ENCODE results near the gene MINDY3.
"Not testable (repeated sequence)": the region's sequence is repeated elsewhere in the genome, so short reads cannot be mapped to it uniquely, and the experiment has no call there.

The MINDY3 gene

DNA sequence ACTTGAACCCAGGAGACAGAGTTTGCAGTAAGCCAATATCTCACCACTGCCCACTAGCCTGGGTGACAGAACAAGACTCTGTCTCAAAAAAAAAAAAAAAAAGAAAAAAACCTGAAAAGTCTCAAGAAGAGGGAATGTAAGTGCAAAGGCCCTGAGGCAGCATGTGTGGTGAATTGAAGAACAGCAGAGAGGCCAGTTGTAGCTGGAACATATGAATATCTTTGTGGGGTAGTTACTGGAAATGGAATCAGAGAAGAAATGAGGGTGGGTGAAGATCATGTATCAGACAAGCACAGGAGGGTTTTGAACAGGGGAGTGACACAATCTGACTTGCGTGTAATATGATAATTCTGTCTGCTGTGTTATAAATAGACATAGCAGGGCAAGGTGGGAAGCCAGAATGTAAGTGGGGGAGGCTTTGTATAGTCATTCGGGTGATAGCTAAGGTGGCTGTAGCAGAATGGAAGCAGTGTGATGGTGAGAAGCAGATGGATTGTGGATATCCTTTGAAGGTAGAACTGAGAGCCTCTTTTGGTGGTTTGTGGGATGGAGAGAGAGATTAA, 95.3 kb downstream of the MINDY3 start:
- DNase-seq: no peak

DNA sequence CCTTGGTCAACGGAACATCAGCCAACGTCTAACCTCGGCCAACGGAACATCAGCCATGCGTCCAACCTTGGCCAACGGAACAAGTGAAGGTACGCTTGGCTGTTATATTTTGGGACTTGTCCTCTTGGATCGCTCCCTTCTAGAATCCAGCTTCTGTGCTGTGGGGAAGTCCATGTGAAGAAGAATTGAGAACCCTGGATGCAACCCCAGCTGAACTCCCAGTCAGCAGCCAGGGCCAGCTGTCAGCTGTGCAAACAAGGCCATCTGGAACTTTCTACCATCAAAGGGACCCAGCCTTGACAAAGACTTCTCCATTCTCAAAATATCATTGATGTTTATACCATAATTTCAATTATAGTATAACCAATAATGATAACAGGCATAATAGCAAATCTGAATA, 97.3 kb downstream of the MINDY3 start:
- no peak for DNase-seq

DNA sequence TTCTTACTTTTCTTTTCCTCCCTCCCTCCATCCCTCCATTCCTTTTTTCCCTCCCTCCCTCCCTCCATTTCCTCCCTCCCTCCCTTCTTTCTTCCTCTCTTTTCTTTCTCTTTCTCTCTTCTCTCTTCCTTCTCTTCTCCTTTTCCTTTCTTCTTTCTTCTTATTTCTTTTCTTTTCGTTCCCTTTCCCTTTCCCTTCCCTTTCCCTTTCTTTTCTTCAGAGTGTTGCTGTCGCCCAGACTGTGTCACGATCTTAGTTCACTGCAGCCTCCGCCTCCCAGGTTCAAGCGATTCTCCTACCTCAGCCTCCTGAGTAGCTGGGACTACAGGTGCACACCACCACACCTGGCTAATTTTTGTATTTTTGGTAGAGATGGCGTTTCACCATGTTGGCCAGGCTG, 98.1 kb downstream of the MINDY3 start:
- DNase-seq: not testable (repeated sequence)

DNA sequence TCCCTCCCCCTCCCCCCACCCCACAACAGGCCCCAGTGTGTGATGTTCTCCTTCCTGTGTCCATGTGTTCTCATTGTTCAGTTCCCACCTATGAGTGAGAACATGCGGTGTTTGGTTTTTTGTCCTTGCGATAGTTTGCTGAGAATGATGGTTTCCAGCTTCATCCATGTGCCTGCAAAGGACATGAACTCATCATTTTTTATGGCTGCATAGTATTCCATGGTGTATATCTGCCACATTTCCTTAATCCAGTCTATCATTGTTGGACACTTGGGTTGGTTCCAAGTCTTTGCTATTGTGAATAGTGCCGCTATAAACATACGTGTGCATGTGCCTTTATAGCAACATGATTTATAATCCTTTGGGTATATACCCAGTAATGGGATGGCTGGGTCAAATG, 99.1 kb downstream of the MINDY3 start:
- DNase-seq: not testable (repeated sequence)

DNA sequence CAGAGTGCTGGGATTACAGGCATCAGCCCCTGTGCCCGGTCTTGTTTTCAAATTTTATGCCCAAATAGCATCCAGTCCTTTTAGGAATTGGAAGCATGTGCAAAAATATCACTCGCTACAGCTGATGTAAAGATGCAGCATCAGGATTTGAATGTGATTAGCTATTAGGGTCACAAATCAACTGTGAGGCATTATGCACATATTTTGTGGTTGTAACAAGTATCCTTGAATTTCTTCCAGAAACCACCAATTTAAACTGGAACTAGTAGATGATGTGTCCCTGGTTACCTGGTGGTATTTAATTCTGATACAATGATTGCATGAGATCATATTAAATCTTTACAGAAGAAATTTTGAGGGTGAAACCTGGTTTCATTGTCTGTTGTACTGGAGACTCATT, 99.6 kb downstream of the MINDY3 start:
- DNase-seq: no peak

DNA sequence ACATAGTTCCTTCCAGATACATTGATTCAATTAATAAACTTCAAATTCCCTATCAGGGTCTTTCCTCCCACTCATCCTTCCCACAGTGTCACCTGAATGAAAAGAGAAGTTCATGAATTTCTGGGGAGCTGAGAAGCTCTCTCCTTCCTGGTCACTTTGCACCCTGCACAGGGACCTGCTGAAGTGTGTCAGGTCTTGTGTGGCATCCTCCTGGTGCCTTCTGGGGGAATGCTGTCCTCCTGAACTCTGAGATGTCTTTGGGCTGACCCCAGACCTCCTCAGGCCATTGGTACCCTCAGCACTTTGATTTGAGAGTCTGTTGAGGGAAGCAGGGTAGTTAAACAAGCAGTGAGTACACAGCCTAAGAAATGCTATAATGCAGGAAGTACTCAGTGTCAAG, 101.0 kb downstream of the MINDY3 start:
- DNase-seq: no peak

DNA sequence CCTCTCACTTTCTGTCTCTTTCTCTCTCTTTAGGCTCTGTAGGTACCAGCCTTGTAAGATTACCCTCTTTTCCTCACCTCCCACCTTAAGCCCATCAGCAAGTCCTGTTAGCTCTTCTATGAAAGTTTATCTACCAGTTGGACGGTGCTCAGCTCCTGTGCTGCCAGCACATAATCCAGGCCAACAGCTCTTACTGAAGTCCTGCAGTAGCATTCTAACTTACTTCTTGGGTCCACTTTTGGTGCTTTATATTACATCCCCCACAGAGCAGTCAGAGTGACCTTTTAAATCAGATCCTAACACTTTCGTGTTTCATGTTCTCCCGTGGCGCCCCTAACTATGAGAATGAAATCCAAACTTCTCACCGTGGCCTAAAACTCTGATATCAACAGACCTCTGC, 101.7 kb downstream of the MINDY3 start:
- DNase-seq: no peak

DNA sequence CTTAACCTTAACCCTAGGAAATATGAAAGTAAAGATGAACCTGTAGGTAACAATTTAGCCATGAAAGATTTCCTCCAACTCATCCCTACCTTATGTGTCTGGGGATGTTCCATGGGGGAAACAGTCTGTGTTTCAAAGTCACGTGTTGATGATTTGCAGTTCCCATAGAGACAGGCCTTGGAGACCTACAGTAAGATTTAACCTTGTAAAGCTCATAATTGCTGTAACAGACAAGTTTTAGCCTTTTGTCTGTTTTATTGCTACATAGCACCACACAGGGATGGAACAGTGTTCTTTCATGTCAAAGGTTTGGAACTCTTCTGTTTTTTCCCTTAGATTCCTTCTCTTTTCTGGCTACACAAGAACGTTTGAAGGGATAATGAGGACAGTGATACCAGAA, 105.4 kb downstream of the MINDY3 start:
- DNase-seq: no peak

DNA sequence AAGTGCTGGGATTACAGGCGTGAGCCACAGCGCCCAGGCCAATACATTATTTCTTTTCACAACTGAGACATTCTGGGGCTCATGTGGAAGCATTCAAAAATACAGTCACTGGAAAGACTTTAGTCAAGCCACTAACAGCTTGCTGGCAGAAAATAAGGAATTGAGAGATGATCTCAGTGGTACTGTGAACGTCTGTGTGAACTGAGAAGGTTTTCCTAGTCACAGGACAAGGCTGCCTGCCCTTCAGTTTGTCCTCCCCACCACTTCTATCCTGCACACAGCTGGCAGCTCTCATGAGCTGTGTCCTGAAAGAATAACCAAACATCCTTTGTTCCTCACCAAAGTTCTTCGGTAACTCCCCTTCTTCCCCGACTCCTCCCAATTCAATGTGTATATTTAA, 109.3 kb downstream of the MINDY3 start:
- DNase-seq: no peak

DNA sequence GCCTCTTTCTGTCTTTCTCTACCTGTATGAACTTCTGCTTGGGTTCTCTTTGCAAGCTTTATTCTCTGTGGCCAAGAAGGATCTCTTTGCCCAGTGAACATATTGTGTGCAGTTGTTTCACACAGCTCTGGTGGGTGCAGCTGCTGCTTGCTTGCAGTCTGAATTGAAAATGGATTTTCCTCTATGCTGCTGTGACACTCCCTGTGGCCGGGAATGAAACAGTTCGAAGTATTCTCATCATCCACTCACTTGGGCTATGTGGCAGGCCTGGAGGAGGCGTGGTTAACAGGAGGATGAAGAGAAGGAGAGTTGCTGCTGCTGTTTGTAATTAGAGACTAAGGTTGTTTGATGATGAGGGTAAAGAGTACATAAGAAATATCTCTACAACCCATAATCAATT, 112.2 kb downstream of the MINDY3 start:
- DNase-seq: no peak

DNA sequence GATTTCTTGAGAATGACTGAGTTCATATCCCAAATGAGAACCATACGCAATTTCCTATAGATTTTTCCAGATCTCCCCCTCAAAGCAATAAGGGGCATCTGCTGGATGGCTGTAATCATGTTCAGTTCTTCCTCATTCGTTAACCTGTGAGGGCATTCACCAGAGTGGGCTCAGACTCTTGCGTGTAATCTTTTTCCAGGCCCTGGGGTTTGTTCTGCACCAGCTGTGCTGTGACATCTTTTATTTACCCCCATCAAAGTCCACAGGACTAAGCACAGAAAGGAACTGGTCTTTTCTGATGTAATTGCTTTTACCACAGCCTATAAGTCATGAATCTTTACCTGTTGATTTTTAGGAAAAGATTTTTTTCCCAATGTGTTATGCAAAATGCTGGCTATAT, 112.7 kb downstream of the MINDY3 start:
- no peak for DNase-seq

DNA sequence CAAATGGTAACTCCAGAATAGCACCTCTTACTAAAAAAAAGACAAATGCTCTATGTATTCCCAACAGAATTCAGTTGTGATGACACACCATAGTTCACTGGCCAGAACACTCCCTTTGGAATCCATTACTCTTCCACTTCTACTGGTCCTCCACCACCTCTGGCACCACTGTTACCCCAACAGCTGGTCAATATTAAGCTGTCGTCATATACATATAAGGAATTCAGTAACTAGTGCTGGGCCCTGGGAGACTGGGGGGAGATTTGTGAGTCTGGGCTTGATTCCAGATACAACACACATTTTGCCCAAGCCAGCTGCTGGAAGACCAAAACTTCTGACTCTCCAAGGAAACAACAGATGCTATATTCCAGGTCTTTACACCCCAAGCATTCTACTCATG, 114.6 kb downstream of the MINDY3 start:
- DNase-seq: no peak

DNA sequence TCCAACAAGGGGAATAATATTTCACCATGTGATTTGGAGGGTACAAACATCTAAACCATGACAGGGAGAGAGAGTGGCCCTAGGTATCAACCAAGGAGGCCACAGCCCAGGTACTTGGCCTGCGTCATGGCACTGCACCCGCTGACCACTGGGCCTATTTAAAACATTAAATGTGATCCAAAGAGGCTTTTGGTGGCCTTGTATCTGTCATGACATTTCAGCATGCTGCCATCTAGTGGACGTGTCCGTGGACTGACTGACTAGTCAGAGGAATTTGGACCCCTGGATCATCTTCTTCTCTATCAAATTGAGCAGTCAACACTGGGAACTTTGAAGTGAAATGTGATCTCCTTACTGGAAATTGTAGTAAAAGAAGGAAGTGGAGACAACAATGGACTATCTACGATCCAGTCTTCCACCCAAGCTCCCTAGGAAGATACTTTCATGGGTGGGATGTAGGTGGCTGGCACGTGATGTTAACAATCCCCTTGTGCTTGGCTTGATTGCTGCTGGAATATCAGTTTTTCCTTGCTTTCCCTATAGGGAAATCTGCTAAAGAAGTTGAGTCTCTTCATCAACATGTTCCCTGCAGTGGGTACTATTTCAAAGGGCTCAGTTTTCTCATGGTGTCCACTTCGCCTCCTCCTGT, 116.0 kb downstream of the MINDY3 start:
- no peak for DNase-seq

DNA sequence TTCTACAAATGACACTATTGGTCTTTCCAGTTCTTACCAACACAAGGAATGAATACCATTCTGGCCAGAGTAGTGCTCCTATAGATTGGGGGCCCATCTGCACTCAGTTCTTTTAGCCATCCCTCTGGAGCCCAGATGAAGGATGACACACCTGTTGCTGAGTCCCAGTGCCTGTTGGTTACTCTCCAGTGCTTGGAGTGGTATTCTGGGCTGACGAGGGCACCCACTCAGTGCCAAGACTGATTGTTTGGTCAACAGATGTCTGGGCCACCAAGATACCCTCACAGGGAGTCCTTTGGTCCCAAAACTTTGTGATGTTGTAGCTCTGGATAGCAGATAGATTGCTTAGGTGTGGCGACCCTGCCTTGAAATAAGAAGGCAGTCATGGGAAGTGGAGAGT, 116.9 kb downstream of the MINDY3 start:
- no peak for DNase-seq

DNA sequence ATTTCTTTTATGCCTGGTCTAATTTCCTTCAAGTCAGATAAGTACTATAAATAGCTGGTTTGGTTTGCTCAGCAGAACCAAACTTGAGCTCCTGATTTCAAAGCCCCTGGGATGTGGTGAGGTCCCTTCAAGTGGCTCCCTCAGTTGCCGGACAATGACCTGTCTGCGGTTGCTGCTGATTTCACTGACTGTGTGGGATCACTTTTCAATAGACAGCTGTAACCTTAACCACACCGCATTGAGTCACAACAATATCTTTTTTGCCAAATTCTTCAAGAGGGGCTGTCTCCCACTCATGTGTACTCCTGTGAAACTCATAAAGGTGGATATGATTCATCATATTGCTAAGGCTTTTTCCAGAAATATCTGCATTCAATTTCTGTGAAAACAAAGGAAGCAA, 117.5 kb downstream of the MINDY3 start:
- no peak for DNase-seq

DNA sequence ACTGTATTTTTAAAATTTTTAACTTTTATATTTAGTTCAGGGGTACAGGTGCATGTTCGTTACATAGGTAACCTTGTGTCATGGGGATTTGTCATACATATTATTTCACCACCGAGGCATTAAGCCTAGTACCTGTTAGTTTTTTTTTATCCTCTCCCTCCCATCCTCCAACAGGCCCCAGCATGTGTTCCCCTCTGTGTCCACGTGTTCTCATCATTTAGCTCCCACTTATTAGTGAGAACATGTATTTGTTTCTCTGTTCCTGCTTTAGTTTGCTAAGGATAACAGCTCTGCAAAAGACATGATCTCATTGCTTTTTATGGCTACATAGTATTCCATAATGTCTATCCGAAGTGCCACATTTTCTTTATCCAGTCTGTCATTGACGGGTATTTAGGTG, 118.2 kb downstream of the MINDY3 start:
- DNase-seq: no peak

DNA sequence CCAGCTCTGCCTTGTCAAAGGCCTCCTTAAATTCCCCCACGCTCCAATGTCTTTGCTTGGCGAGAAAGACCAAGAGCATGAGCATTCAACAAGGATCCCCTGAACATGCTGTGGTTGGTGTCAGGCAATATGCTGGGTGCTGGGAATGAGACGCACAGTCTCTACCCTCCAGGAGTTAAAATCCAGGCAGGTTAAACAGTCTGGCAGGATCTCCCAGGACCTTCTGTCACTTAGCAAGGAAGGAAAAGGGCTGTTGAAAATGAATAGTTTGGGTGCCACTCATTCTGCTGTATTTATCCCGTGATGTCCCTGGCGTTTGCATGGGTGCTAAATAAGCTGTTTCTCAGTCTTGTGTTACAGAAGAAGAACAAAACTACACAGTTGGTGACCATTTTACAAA, 118.7 kb downstream of the MINDY3 start:
- no peak for DNase-seq

DNA sequence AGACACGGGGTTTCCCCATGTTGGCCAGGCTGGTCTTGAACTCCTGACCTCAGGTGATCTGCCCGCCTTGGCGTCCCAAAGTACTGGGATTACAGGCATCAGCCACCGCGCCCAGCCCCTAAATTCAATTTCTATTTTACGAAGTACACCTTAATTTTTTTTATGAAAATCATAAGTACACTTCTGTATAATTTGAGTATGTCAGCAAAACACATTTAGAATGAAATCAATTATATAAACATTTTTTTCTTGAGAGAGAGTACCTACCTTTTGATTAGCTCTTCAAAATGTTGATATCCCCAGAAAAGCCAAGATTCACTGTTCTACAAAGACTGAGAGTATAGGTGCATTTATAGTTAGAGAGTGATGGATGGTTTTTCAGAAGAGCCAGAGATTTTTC, 120.0 kb downstream of the MINDY3 start:
- DNase-seq: no peak

DNA sequence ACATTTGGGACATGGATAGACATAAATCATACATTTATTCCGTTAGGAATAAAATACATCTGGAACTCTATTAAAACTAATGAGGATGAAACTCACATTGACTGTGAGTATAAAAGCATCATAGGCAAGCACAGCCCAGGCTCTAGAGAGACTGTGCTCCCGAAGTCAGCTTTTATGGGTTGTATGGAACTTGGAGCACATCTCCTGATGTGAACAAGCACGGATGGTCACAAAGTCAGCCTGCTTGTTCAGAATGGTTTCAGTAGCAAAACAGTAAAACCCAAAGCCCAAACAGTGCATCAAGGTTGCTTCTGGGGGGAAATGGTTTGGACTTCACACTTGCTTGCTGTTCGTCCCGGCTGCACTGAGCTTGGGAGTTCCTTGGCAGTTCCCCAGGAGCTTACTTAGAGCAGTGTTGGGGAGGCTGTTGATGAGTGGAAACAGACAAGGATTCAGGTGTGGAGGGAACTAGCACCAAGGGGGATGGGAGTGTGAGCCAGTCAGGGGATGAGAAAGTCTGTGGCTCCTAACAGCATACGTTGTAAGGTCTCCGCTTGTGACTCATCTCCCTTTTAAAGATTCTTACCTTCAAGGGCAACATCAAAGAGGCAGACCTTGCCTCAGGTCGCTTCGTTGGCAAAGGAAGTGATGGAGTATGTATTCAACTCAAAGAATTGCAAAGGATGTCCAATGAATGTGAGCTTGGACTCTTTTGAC, 120.9 kb downstream of the MINDY3 start:
- no peak for DNase-seq

DNA sequence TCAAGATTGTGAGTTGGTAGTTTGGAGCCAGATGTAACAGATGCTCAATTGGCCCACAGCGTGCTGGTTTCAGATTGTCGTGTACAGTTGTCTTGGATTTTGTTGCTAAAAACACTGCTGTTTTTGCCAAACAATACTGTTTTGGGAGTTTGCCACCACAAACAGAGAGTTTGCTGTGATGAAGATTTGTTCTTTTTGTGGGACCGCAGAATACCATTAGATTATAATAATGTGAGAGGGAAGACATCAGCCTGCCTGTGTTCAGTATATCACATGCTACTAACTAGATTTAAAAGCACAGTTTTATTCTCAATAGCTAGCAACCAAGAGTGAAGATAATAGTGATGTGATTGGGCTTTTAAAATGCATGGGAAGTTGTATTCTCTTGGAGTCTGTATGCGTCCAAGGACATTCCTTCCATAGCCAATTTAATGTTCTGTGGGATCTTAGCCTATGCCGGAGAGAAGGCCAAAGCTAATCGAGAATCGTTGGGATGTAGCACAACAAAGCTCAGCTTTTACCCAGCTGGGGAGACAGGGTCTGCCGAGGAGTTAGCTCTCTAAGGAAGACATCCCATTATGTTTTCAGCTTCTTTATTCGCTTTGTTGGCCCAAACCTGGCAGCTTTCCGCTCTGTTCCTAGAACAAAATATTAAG, 121.9 kb downstream of the MINDY3 start:
- DNase-seq: no peak

DNA sequence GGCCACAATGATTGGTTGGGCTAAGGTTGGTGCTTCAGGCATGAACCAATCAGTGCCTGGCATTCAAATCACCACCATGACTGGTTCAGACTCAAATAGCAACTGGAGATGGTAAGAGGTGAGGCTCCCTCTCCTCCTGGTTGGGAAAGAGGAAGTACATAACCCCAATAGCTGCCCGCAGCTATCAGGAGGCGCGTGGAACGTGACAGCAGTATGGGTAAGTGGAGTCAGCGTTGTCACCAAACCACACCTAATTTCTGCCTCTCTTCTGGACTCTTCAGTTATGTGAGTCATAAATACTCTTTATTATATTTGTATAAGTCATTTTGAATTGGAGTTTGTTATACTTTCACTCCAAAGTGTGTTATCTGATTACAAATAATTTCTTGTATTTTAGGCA, 122.7 kb downstream of the MINDY3 start:
- no peak for DNase-seq

DNA sequence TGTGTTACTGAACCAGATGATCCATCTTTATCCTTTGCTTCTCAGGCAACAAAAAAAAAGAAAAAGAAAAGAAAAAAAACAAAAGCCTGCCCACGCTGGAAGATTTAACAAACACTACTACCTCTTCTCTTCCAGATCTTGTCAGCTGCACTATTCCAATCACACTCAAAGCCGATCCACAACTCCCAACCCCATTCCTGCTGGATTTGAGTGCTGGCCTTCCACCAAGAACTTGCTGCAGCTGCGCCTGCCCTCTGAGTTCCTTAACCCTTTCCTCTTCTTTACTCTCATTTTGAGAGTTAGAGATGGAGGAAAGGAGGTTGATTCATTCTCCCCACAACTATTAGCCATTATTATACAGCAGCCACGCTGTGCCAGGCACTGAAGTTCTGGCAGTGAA, 124.5 kb downstream of the MINDY3 start:
- DNase-seq: no peak

DNA sequence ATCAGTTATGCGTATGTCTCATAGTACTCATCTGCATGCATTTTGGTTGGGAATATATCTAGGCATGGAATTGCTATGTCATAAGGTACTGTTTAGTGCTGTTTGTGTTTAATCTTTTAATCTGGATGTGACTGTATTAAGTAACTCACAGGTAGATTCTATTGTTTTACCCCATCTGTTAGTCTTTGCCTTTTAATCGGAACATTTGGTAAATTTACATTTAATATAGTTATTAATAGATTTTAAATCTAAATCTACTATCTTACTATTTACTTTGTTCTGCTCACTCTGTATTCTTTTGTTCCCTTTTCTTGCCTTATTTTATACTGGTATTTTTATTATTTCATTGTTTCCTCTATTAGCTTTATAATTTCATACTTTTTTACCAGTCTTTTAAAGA, 130.0 kb downstream of the MINDY3 start:
- DNase-seq: no peak

DNA sequence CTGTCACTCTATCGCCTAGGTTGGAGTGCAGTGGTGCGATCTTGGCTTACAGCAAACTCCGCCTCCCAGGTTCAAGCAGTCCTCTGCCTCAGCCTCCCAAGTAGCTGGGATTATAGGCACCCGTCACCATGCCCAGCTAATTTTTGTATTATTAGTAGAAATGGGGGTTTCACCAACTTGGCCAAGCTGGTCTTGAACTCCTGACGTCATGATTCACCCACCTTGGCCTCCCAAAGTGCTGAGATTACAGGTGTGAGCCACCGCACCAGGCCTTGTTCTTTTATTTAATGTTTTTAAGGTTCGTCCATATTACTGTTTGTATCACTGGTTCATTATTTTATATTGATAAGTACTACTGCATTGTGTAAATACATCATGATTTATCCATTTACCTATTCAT, 130.4 kb downstream of the MINDY3 start:
- no peak for DNase-seq

Data from NCI-H226 (cell line).